ENCODE results near the gene FOXF2.

- TF ChIP-seq HDGF (IDR thresholded peaks at IDR 0.05; ENCODE audit: borderline replicate concordance) (no peak), ELF4 (IDR thresholded peaks at IDR 0.05) (no peak), FOXA1 (IDR thresholded peaks at IDR 0.05) (no peak), ARNT (IDR thresholded peaks at IDR 0.05) (no peak), TARDBP (IDR thresholded peaks at IDR 0.05) (no peak), SP1 (IDR thresholded peaks at IDR 0.05) (no peak), SUZ12 (IDR thresholded peaks at IDR 0.05) (no peak), L3MBTL2 (conservative IDR thresholded peaks at IDR 0.05) (no peak), BHLHE40 (IDR thresholded peaks at IDR 0.05; ENCODE audit: borderline replicate concordance) (no peak), FOXK2 (IDR thresholded peaks at IDR 0.05) (no peak), FOXM1 (IDR thresholded peaks at IDR 0.05; ENCODE audit: borderline replicate concordance) (no peak), ZNF384 (IDR thresholded peaks at IDR 0.05) (no peak), NFRKB (IDR thresholded peaks at IDR 0.05) (no peak), LEF1 (IDR thresholded peaks at IDR 0.05; ENCODE audit: borderline replicate concordance) (no peak)
These were observed 21.6 kb upstream of the FOXF2 start for GRCh38 chr6:1367771-1368170.
